ENCODE results near the gene UVRAG.

Gene UVRAG

GRCh38 chr11:76140912-76141574 lies 326.0 kb downstream of the UVRAG start:
- DNase-seq (ENCODE audit: low read depth in 2 of 3, low spot score in 2 of 3) = no peak

GRCh38 chr11:76141901-76142588 lies 327.0 kb downstream of the UVRAG start:
- DNase-seq (ENCODE audit: low read depth in 2 of 3, low spot score in 2 of 3) = no peak

GRCh38 chr11:76143274-76143673 lies 328.3 kb downstream of the UVRAG start:
- no peak for DNase-seq (ENCODE audit: low read depth in 2 of 3, low spot score in 2 of 3)

- no peak for DNase-seq (ENCODE audit: low read depth in 2 of 3, low spot score in 2 of 3)
These were observed 332.2 kb downstream of the UVRAG start for GRCh38 chr11:76147106-76147740.

GRCh38 chr11:76148231-76148630 lies 333.2 kb downstream of the UVRAG start:
- no peak for DNase-seq (ENCODE audit: low read depth in 2 of 3, low spot score in 2 of 3)

GRCh38 chr11:76148941-76149613 lies 334.1 kb downstream of the UVRAG start:
- no peak for DNase-seq (ENCODE audit: low read depth in 2 of 3, low spot score in 2 of 3)

GRCh38 chr11:76149713-76150112 lies 334.7 kb downstream of the UVRAG start:
- DNase-seq (ENCODE audit: low read depth in 2 of 3, low spot score in 2 of 3) = no peak

GRCh38 chr11:76150141-76150540 lies 335.1 kb downstream of the UVRAG start:
- no peak for DNase-seq (ENCODE audit: low read depth in 2 of 3, low spot score in 2 of 3)

GRCh38 chr11:76151556-76152085 lies 336.6 kb downstream of the UVRAG start:
- no peak for DNase-seq (ENCODE audit: low read depth in 2 of 3, low spot score in 2 of 3)

GRCh38 chr11:76152086-76152681 lies 337.2 kb downstream of the UVRAG start:
- peak; percentile 71 to 83 (median 81) for DNase-seq (ENCODE audit: low read depth in 2 of 3, low spot score in 2 of 3)

- DNase-seq (ENCODE audit: low read depth in 2 of 3, low spot score in 2 of 3) = no peak
These were observed 337.9 kb downstream of the UVRAG start for GRCh38 chr11:76152741-76153570.

- no peak for DNase-seq (ENCODE audit: low read depth in 2 of 3, low spot score in 2 of 3)
These were observed 338.5 kb downstream of the UVRAG start for GRCh38 chr11:76153571-76153923.

GRCh38 chr11:76155500-76156227 lies 340.7 kb downstream of the UVRAG start:
- DNase-seq (ENCODE audit: low read depth in 2 of 3, low spot score in 2 of 3) = no peak

- no peak for DNase-seq (ENCODE audit: low read depth in 2 of 3, low spot score in 2 of 3)
These were observed 342.0 kb downstream of the UVRAG start for GRCh38 chr11:76156971-76157427.

- DNase-seq (ENCODE audit: low read depth in 2 of 3, low spot score in 2 of 3) = no peak
These were observed 342.9 kb downstream of the UVRAG start for GRCh38 chr11:76157891-76158290.

- no peak for DNase-seq (ENCODE audit: low read depth in 2 of 3, low spot score in 2 of 3)
These were observed 343.6 kb downstream of the UVRAG start for GRCh38 chr11:76158394-76159302.

- DNase-seq (ENCODE audit: low read depth in 2 of 3, low spot score in 2 of 3) = no peak
These were observed 344.4 kb downstream of the UVRAG start for GRCh38 chr11:76159303-76159937.

All from activated CD8-positive, alpha-beta memory T cell treated with anti-CD3 and anti-CD28 coated beads for 48 hours (primary cell).